WTC11 (cell line): ENCODE results near the gene ATG7.

Experiments
- ATF3 ChIP-seq: sonication (generic); formaldehyde crosslinking; conservative IDR thresholded peaks from 2 replicates; pipeline ENCODE4 v1.8.1; 2022; ENCODE audit warnings: mild to moderate bottlenecking, missing genetic modification reagents
- ETV6 ChIP-seq: sonication (generic); formaldehyde crosslinking; IDR thresholded peaks from 2 replicates; pipeline ENCODE4 v1.8.1; 2022; ENCODE audit warnings: mild to moderate bottlenecking, missing genetic modification reagents
- IRF1 ChIP-seq: sonication (generic); formaldehyde crosslinking; IDR thresholded peaks from 2 replicates; pipeline ENCODE4 v1.8.0; 2023; ENCODE audit warnings: missing genetic modification reagents
- MAX ChIP-seq: sonication (generic); formaldehyde crosslinking; IDR thresholded peaks from 2 replicates; pipeline ENCODE4 v1.8.0; 2022; ENCODE audit warnings: mild to moderate bottlenecking, missing genetic modification reagents
- NR3C1 ChIP-seq: sonication (generic); formaldehyde crosslinking; conservative IDR thresholded peaks from 2 replicates; pipeline ENCODE4 v1.8.1; 2023; ENCODE audit warnings: low read depth, mild to moderate bottlenecking, missing genetic modification reagents
- RELA ChIP-seq: sonication (generic); formaldehyde crosslinking; IDR thresholded peaks from 2 replicates; pipeline ENCODE4 v1.8.1; 2022; ENCODE audit warnings: missing genetic modification reagents, mild to moderate bottlenecking, borderline replicate concordance
- ZNF121 ChIP-seq: sonication (generic); formaldehyde crosslinking; IDR thresholded peaks from 2 replicates; pipeline ENCODE4 v1.8.0; 2023; ENCODE audit warnings: missing genetic modification reagents
- ZNF263 ChIP-seq: sonication (generic); formaldehyde crosslinking; IDR thresholded peaks from 2 replicates; pipeline ENCODE4 v1.8.1; 2022; ENCODE audit warnings: low read depth, mild to moderate bottlenecking, moderate library complexity, missing genetic modification reagents
- ZNF281 ChIP-seq: sonication (generic); formaldehyde crosslinking; IDR thresholded peaks from 2 replicates; pipeline ENCODE4 v1.8.0; 2023; ENCODE audit warnings: mild to moderate bottlenecking, missing genetic modification reagents
- TF ChIP-seq, protein P1 (sequence below): fragments of 200-600 bp; IDR thresholded peaks from 2 replicates; pipeline ENCODE4 v1.8.0; 2022; ENCODE audit warnings: antibody characterized with exemption
- TF ChIP-seq, protein P2 (sequence below): sonication (generic); formaldehyde crosslinking; IDR thresholded peaks from 2 replicates; pipeline ENCODE4 v1.8.1; 2023; ENCODE audit warnings: mild to moderate bottlenecking, missing genetic modification reagents, moderate library complexity

- TF ChIP-seq ATF3 (no peak), ZNF121 (CRISPR knock-in tag) (no peak), ZNF263 (CRISPR knock-in tag) (no peak), IRF1 (CRISPR knock-in tag) (no peak), MAX (CRISPR knock-in tag) (no peak), ZNF281 (no peak), NR3C1 (CRISPR knock-in tag) (no peak), RELA (CRISPR knock-in tag) (no peak), ETV6 (no peak)
- TF ChIP-seq, protein P1, sequence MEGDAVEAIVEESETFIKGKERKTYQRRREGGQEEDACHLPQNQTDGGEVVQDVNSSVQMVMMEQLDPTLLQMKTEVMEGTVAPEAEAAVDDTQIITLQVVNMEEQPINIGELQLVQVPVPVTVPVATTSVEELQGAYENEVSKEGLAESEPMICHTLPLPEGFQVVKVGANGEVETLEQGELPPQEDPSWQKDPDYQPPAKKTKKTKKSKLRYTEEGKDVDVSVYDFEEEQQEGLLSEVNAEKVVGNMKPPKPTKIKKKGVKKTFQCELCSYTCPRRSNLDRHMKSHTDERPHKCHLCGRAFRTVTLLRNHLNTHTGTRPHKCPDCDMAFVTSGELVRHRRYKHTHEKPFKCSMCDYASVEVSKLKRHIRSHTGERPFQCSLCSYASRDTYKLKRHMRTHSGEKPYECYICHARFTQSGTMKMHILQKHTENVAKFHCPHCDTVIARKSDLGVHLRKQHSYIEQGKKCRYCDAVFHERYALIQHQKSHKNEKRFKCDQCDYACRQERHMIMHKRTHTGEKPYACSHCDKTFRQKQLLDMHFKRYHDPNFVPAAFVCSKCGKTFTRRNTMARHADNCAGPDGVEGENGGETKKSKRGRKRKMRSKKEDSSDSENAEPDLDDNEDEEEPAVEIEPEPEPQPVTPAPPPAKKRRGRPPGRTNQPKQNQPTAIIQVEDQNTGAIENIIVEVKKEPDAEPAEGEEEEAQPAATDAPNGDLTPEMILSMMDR: no peak
- TF ChIP-seq, protein P2, sequence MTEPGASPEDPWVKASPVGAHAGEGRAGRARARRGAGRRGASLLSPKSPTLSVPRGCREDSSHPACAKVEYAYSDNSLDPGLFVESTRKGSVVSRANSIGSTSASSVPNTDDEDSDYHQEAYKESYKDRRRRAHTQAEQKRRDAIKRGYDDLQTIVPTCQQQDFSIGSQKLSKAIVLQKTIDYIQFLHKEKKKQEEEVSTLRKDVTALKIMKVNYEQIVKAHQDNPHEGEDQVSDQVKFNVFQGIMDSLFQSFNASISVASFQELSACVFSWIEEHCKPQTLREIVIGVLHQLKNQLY (CRISPR knock-in tag): no peak
Observed at GRCh38 chr3:11545186-11545851, 273.1 kb downstream of the ATG7 start.
